ENCODE data around the gene PCED1B. TPM values are rescaled to one million over a fixed set of nuclear protein-coding genes. Genes with fewer than 3 reads are reported as not detected.
"Not testable (repeated sequence)": the region's sequence is repeated elsewhere in the genome, so short reads cannot be mapped to it uniquely, and the experiment has no call there.

Gene PCED1B
- polyA plus RNA-seq, 3 donors from 2014 or later: 3.2 to 26.4 (median 7.4) TPM

- Mint-ChIP-seq H3K36me3 (peaks cover 0 to 8% (median 0%) of the 10 kb centered on the region in 3 donors), H3K9me3 (no peaks in the 10 kb centered on the region), H3K4me3 (no peak overlapping the region), H3K4me1 (peaks cover 33 to 49% of the 10 kb centered on the region in 2 donors), H3K27ac (peak overlapping the region in 1 of 6 donors; percentile 54), H3K27me3 (ENCODE audit: low read depth in 3 of 3) (no peaks in the 10 kb centered on the region)
- no peak for DNase-seq
These were observed 191.6 kb downstream of the PCED1B start for GRCh38 chr12:47270782-47271664.

- Mint-ChIP-seq H3K27ac (no peak overlapping the region), H3K36me3 (peaks cover 0 to 8% (median 0%) of the 10 kb centered on the region in 3 donors), H3K4me1 (peaks cover 41 to 57% of the 10 kb centered on the region in 2 donors), H3K4me3 (no peak overlapping the region), H3K27me3 (ENCODE audit: low read depth in 3 of 3) (no peaks in the 10 kb centered on the region), H3K9me3 (no peaks in the 10 kb centered on the region)
- DNase-seq: no peak
These were observed 192.4 kb downstream of the PCED1B start for GRCh38 chr12:47271800-47272239.

- peaks cover 49 to 65% of the 10 kb centered on the region in 2 donors for H3K4me1 Mint-ChIP-seq
- no peak overlapping the region for H3K4me3 Mint-ChIP-seq
- no peaks in the 10 kb centered on the region for H3K9me3 Mint-ChIP-seq
- peaks cover 0 to 3% (median 0%) of the 10 kb centered on the region in 3 donors for H3K27me3 Mint-ChIP-seq (ENCODE audit: low read depth in 3 of 3)
- peak overlapping the region in 1 of 6 donors; percentile 32 for H3K27ac Mint-ChIP-seq
- DNase-seq: no peak
- H3K36me3 Mint-ChIP-seq: peaks cover 0 to 10% (median 0%) of the 10 kb centered on the region in 3 donors
These were observed 193.2 kb downstream of the PCED1B start for GRCh38 chr12:47272412-47273190.

- Mint-ChIP-seq H3K27me3 (ENCODE audit: low read depth in 3 of 3) (peaks cover 0 to 5% (median 0%) of the 10 kb centered on the region in 3 donors), H3K36me3 (peaks cover 0 to 15% (median 0%) of the 10 kb centered on the region in 3 donors), H3K27ac (peak overlapping the region in 2 of 6 donors; percentile 1 to 32), H3K4me1 (peaks cover 52 to 66% of the 10 kb centered on the region in 2 donors), H3K4me3 (no peak overlapping the region), H3K9me3 (no peaks in the 10 kb centered on the region)
- no peak for DNase-seq
These were observed 193.8 kb downstream of the PCED1B start for GRCh38 chr12:47273191-47273626.

- peaks cover 0 to 11% (median 0%) of the 10 kb centered on the region in 3 donors for H3K36me3 Mint-ChIP-seq
- no peaks in the 10 kb centered on the region for H3K9me3 Mint-ChIP-seq
- H3K27me3 Mint-ChIP-seq (ENCODE audit: low read depth in 3 of 3): peaks cover 0 to 5% (median 0%) of the 10 kb centered on the region in 3 donors
- H3K4me3 Mint-ChIP-seq: no peak overlapping the region
- DNase-seq: no peak
- H3K27ac Mint-ChIP-seq: peak overlapping the region; percentile 12 to 92 (median 85)
- H3K4me1 Mint-ChIP-seq: peaks cover 37 to 50% of the 10 kb centered on the region in 2 donors
These were observed 195.3 kb downstream of the PCED1B start for GRCh38 chr12:47274760-47275159.

GRCh38 chr12:47276253-47276620 lies 196.8 kb downstream of the PCED1B start:
- peaks cover 32 to 42% of the 10 kb centered on the region in 2 donors for H3K4me1 Mint-ChIP-seq
- H3K36me3 Mint-ChIP-seq: peaks cover 0 to 11% (median 0%) of the 10 kb centered on the region in 3 donors

GRCh38 chr12:47276621-47277309 lies 197.3 kb downstream of the PCED1B start:
- peak overlapping the region; percentile 61 to 81 (median 73) for H3K4me3 Mint-ChIP-seq
- peaks cover 0 to 11% (median 0%) of the 10 kb centered on the region in 3 donors for H3K36me3 Mint-ChIP-seq
- peaks cover 32 to 38% of the 10 kb centered on the region in 2 donors for H3K4me1 Mint-ChIP-seq
- H3K27me3 Mint-ChIP-seq (ENCODE audit: low read depth in 3 of 3): peaks cover 0 to 5% (median 0%) of the 10 kb centered on the region in 3 donors
- DNase-seq: peak; percentile 81 to 84 (median 83)
- peak overlapping the region; percentile 90 to 99 (median 93) for H3K27ac Mint-ChIP-seq
- no peaks in the 10 kb centered on the region for H3K9me3 Mint-ChIP-seq

More at GRCh38 chr12:47276253-47276620, 196.8 kb downstream of the PCED1B start:
- peak overlapping the region; percentile 61 to 81 (median 73) for H3K4me3 Mint-ChIP-seq
- peak overlapping the region; percentile 90 to 99 (median 93) for H3K27ac Mint-ChIP-seq
- no peak for DNase-seq
- H3K27me3 Mint-ChIP-seq (ENCODE audit: low read depth in 3 of 3): peaks cover 0 to 5% (median 0%) of the 10 kb centered on the region in 3 donors
- H3K9me3 Mint-ChIP-seq: no peaks in the 10 kb centered on the region

GRCh38 chr12:47277972-47278448 lies 198.6 kb downstream of the PCED1B start:
- peaks cover 32 to 38% of the 10 kb centered on the region in 2 donors for H3K4me1 Mint-ChIP-seq

GRCh38 chr12:47279758-47280157 lies 200.3 kb downstream of the PCED1B start:
- H3K4me3 Mint-ChIP-seq; H3K36me3 Mint-ChIP-seq; H3K9me3 Mint-ChIP-seq; H3K27me3 Mint-ChIP-seq (ENCODE audit: low read depth in 3 of 3); DNase-seq: not testable (repeated sequence)
- Mint-ChIP-seq H3K27ac (peak overlapping the region in 1 of 6 donors; percentile 37), H3K4me1 (peaks cover 31 to 35% of the 10 kb centered on the region in 2 donors)

More at GRCh38 chr12:47277972-47278448, 198.6 kb downstream of the PCED1B start:
- Mint-ChIP-seq H3K4me3 (peak overlapping the region in 1 of 5 donors; percentile 61), H3K27ac (peak overlapping the region; percentile 90 to 99 (median 93)), H3K9me3 (no peaks in the 10 kb centered on the region), H3K27me3 (ENCODE audit: low read depth in 3 of 3) (peaks cover 0 to 5% (median 0%) of the 10 kb centered on the region in 3 donors), H3K36me3 (peaks cover 0 to 10% (median 0%) of the 10 kb centered on the region in 3 donors)
- no peak for DNase-seq

GRCh38 chr12:47280543-47281300 lies 201.3 kb downstream of the PCED1B start:
- peaks cover 0 to 5% (median 2%) of the 10 kb centered on the region in 3 donors for H3K27me3 Mint-ChIP-seq (ENCODE audit: low read depth in 3 of 3)
- no peak overlapping the region for H3K4me3 Mint-ChIP-seq
- peaks cover 23 to 25% of the 10 kb centered on the region in 2 donors for H3K4me1 Mint-ChIP-seq

GRCh38 chr12:47281667-47282171 lies 202.3 kb downstream of the PCED1B start:
- H3K4me3 Mint-ChIP-seq: no peak overlapping the region
- no peak for DNase-seq
- peaks cover 0 to 5% (median 2%) of the 10 kb centered on the region in 3 donors for H3K27me3 Mint-ChIP-seq (ENCODE audit: low read depth in 3 of 3)
- peaks cover 0 to 10% (median 0%) of the 10 kb centered on the region in 3 donors for H3K36me3 Mint-ChIP-seq
- H3K9me3 Mint-ChIP-seq: no peaks in the 10 kb centered on the region
- H3K4me1 Mint-ChIP-seq: peaks cover 14 to 15% of the 10 kb centered on the region in 2 donors
- no peak overlapping the region for H3K27ac Mint-ChIP-seq

More at GRCh38 chr12:47280543-47281300, 201.3 kb downstream of the PCED1B start:
- peak overlapping the region in 2 of 6 donors; percentile 12 to 53 for H3K27ac Mint-ChIP-seq
- DNase-seq: no peak
- H3K36me3 Mint-ChIP-seq: peaks cover 0 to 10% (median 0%) of the 10 kb centered on the region in 3 donors
- no peaks in the 10 kb centered on the region for H3K9me3 Mint-ChIP-seq

- Mint-ChIP-seq H3K27me3 (ENCODE audit: low read depth in 3 of 3) (peaks cover 0 to 5% (median 2%) of the 10 kb centered on the region in 3 donors), H3K27ac (peak overlapping the region in 1 of 6 donors; percentile 31), H3K4me3 (no peak overlapping the region), H3K36me3 (peaks cover 0 to 10% (median 0%) of the 10 kb centered on the region in 3 donors), H3K4me1 (peaks cover 9 to 10% of the 10 kb centered on the region in 2 donors), H3K9me3 (no peaks in the 10 kb centered on the region)
- DNase-seq: no peak
These were observed 202.8 kb downstream of the PCED1B start for GRCh38 chr12:47282206-47282605.
